GM19043 (cell line): ENCODE data around the gene UBE2QL1.

Source experiments
- ATAC-seq: cut with Tn5 transposase; IDR thresholded peaks from one replicate; pipeline ENCODE4 v1.9.1; 2021; ENCODE audit warnings: low read depth; ENCODE audit not compliant: unreplicated experiment

Gene UBE2QL1

DNA sequence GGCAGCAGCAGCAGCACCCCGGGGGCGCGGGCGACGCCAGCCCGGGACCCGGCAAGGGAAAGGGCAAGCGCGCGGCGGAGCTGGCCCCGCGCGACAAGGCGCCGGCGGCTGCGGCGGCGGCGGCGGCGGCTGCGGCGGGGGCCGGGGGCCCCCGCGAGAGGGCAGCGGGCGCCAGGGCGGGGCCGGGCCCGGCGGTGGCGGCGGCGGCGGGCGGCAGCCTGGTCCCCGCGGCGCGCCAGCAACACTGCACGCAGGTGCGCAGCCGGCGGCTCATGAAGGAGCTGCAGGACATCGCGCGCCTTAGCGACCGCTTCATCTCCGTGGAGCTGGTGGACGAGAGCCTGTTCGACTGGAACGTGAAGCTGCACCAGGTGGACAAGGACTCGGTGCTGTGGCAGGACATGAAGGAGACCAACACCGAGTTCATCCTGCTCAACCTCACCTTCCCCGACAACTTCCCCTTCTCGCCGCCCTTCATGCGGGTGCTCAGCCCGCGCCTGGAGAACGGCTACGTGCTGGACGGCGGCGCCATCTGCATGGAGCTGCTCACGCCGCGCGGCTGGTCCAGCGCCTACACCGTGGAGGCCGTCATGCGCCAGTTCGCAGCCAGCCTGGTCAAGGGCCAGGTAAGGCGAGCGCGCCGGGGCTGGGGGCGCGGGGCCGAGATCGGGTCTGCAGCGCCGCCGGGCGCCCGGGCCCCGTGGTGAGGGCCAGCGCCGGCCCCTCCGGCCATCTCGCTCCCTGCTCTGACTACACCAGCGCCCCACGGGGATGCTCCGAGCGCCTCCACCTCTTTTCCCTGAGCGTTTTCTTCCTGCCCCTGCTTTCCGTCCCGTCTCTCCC is at the start of gene UBE2QL1:
Gene UBE2QL1, plus strand, starts transcription at position 238 of the 843 bp plus-strand sequence. Its CDS starts 35 bp downstream, at position 273.
- no peak for ATAC-seq

DNA sequence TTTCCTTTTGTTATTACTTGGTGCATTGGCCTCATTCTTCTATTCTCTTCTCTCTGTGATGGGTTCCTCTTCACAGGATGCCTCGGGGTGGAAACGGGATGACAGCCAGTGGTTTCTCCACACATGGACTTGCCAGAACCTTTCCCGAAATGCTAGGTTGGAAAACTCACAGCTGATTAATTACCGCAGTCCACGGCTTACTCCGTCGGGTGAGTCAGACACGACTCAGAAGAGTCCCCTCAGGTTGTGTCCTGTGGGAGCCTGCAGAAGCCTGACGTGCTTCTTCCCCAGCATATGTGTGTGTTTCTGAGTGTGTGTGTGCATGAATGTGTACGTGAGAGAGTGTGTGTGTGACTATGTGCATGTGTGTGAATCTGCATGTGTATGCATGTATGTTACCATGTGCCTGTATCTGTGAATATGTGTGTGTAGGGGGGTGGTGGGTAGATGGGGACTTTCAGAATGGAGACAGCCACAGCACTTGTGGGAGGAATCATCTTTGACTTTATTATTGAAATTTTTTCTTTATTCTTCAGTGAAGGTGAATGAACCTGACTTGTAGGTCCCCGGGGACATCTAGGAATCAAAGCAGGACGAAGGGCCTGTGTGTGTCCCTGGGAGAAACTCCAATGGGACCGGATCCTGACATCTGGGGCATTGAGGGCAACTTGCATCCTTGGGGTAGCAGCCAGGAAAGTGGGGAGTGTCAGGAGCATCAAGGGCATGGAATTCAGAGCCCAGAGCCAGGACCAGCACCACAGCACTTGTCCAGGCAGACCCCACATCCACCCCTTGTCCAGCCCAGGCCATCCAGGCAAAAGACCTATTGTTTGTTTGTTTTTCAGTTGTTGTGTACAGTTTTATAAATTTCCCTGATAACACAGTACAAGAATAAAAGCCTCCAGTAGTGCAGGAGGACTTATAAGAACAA is 48.4 kb upstream of the UBE2QL1 start:
- no peak for ATAC-seq

DNA sequence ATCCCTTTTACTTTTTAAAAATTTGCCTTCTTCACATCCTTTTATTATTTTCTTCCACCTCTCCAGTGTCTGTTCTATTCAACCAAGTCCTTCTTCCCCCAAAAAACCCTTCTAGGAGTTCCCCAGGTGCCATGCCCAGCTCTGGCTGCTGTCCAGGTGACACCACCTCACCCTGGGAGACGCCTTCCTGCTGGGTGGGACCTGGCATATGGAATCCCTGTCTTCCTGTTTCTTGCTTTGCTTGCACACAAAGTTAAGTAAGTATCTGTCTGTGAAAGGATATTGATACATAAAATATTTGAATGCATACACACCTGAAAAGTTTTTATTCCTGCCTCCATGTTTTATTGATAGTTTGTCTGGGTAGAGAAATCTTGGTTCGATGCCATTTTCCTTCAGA is 47.2 kb upstream of the UBE2QL1 start:
- no peak for ATAC-seq

- no peak for ATAC-seq
Measured at GRCh38 chr5:6402939-6403338, 45.7 kb upstream of the UBE2QL1 start.

GRCh38 chr5:6403416-6403815 is 45.2 kb upstream of the UBE2QL1 start:
- ATAC-seq, result no peak

DNA sequence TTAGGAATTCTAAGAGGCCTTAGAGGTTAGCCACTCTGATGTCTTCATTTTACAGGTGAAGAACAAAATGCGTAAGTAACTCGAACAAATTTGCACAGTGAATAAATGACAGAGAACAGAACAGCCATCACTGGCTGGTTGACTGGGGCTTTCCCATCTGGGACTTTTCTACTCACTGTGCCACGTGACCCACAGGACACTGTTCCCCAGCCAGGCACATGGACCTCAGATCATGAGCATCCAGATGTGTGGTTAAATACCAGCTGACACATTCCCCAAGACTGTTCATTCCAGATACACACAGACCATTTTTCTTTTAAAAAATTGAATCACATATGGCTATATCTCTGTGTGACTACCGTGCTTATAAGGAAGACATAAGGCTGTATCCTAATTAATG is 44.5 kb upstream of the UBE2QL1 start:
- ATAC-seq, result no peak

DNA sequence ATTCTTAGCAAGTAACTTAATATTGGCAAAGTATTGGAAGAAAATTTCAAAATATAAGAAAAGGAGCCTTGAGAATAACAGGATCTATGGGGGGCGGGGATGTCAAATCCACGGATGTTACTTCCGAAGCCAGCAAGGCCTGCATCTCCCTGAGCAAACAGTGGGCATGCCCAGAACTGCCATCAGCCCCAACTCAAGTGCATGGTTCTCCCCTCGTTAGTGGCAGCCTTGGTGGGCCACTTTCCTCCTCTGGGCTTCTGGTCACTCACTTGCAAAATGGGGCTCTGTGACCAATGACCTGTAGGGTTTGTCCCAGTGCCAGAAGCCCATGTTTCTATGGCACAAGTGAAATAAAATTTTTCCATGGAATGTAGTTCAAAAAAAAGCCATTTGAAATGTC is 43.1 kb upstream of the UBE2QL1 start:
- ATAC-seq, result no peak

- ATAC-seq, result no peak
Measured at GRCh38 chr5:6407558-6408259, 41.0 kb upstream of the UBE2QL1 start.

- no peak for ATAC-seq
Measured at GRCh38 chr5:6408260-6408596, 40.4 kb upstream of the UBE2QL1 start.

GRCh38 chr5:6408627-6409446 is 39.8 kb upstream of the UBE2QL1 start:
- ATAC-seq, result no peak

DNA sequence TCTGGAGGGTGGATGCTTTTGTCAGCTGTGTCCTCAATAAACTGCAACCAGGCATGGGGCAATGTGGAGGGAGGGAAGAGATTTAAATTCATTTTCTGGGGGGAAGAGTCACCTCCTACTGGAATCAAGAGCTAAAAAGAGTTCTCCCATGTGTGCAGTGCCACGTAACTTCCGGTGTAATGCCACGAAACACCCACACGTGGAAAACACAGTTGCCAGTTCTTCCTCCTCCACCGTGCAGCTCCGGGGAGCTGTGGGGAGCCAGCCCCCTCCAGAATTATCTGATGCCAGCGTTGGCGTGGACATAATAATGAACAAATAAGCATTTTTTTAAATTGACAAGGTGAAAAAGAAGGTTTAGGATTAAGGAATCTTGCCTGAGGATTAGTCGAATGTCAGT is 38.2 kb upstream of the UBE2QL1 start:
- ATAC-seq, result no peak

DNA sequence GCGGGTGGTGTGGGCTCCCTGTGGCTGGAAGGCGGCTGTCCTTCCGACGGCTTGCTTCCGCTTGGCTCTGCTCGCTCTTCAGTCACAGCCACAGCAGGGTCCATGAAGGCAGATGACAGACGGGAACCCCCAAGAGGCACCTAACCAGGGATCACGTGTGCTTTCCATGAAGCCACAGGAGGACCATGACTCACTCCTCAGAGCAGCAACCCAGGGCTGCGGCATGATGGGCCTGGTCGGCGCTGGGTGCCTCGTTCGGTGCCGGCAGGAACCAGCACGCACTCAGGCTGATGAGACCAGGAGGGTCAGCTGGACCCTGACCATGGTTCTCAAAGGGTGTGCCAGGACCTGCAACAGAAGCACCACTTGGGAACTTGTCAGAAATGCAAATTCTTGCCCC is 37.5 kb upstream of the UBE2QL1 start:
- no peak for ATAC-seq

DNA sequence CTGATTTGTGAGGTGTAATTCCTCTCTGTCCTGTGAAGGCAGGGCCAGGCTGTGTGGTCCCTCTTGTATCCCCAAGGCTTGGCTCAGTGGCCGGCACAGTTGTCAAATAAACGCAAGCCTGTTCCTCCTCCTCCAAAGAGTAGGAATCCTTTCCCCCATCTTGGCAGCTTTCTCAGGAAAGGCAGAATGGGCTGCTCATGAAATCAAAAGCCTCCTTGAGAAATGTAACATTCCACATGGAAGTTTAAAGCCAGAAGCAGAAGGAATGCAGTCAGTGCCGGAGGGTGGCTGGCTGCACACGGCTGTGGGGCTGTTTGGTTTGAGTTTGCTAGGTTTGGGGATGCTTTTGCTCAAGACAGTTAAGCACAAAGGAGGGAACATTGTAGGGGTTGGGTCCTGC is 35.8 kb upstream of the UBE2QL1 start:
- no peak for ATAC-seq

DNA sequence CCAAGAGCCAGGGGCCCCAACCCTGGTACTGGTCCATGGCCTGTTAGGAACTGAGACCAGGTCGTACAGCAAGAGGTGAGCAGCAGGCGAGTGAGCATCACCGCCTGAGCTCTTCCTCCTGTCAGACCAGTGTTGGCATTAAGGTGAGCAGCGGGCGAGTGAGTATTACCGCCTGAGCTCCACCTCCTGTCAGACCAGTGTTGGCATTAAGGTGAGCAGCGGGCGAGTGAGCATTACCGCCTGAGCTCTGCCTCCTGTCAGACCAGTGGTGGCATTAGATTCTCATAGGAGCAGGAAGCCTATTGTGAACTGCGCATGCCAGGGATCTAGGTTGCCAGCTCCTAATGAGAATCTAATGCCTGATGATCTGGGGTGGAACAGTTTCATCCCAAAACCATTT is 31.0 kb upstream of the UBE2QL1 start:
- no peak for ATAC-seq

GRCh38 chr5:6418679-6419276 is 29.9 kb upstream of the UBE2QL1 start:
- ATAC-seq, result no peak

GRCh38 chr5:6419340-6419852 is 29.3 kb upstream of the UBE2QL1 start:
- no peak for ATAC-seq

- ATAC-seq, result no peak
Measured at GRCh38 chr5:6423327-6424109, 25.1 kb upstream of the UBE2QL1 start.

DNA sequence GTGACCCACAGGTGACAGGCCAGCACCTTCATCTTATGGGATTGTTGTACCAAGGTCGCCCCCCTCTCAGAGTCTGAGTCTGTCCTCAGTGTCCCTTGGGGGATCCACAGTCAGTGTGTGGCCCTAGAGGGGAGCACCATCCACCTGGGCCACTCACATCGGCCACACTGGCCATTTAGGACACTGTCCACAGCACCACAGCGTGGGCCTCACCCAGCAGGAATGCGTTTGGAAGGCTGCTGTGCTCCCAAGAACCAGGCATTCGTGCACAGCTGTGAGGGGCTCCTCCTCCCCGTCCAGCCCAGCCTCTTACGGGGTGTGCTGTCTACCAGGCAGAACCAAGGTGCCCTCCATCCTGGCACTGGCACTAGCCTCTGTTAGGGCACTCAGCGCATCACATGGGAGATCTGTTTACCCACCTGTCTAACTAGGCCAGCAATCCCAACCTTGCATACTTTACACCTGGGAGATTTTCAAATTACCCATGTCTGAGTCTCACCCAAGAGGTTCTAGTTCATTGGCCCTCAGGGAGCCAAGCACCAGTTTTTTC is 24.5 kb upstream of the UBE2QL1 start:
- no peak for ATAC-seq

GRCh38 chr5:6424700-6425099 is 24.0 kb upstream of the UBE2QL1 start:
- ATAC-seq, result no peak
